H1 (cell line): ENCODE data around the gene UVSSA. TPM values are rescaled to one million over a fixed set of nuclear protein-coding genes. Genes with fewer than 3 reads are reported as not detected.

Experiments used
- CTCF ChIA-PET: fragments of 300-600 bp; sonication (Branson Sonifier 250); formaldehyde crosslinking; loops from one replicate; lab custom pipeline; 2021; ENCODE audit not compliant: partially characterized antibody; lab: Charles Lee
- POLR2A ChIA-PET: fragments of 300-600 bp; sonication (Branson Sonifier 250); formaldehyde crosslinking; loops from one replicate; lab custom pipeline; 2021; ENCODE audit warnings: inconsistent platforms; ENCODE audit not compliant: partially characterized antibody; lab: Charles Lee
- DNase-seq, 2 experiments: peaks; one replicate each; pipeline versions ENCODE4 v3.0.0 to v3.0.0-alpha.2; 2010 to 2022; ENCODE audit warnings: low spot score in 2 of 2, low read depth in 1 of 2, mixed read lengths in 1 of 2
- FAIRE-seq: peaks from 2 replicates; lab custom pipeline; 2011; peaks lifted over from hg19 to GRCh38; lab: Jason Lieb, UNC
- H2AFZ ChIP-seq: 2 replicates; pipeline ENCODE4 v1.8.1; 2012; ENCODE audit warnings: low read length, inconsistent platforms
- H2AK5ac ChIP-seq: 2 replicates; pipeline ENCODE4 v1.6.1; 2013; ENCODE audit warnings: low read depth, low read length
- H2BK120ac ChIP-seq: replicated peaks from 2 replicates; pipeline ENCODE3; 2013; ENCODE audit warnings: low read depth, low read length, inconsistent platforms
- H2BK12ac ChIP-seq: 2 replicates; pipeline ENCODE4 v1.6.1; 2013; ENCODE audit warnings: low read depth, low read length
- H2BK15ac ChIP-seq: 2 replicates; pipeline ENCODE4 v1.6.1; 2013; ENCODE audit warnings: low read length
- H2BK20ac ChIP-seq: 2 replicates; pipeline ENCODE4 v1.6.1; 2013; ENCODE audit warnings: low read length
- H2BK5ac ChIP-seq: 2 replicates; pipeline ENCODE4 v1.6.1; 2013; ENCODE audit warnings: low read depth, low read length
- H3K14ac ChIP-seq: 2 replicates; pipeline ENCODE4 v1.6.1; 2013; ENCODE audit warnings: inconsistent platforms; ENCODE audit not compliant: insufficient read length
- H3K18ac ChIP-seq: 2 replicates; pipeline ENCODE4 v1.6.1; 2013; ENCODE audit warnings: low read length; ENCODE audit errors: extremely low read depth
- H3K23ac ChIP-seq: 2 replicates; pipeline ENCODE4 v1.6.1; 2013; ENCODE audit warnings: inconsistent platforms; ENCODE audit not compliant: insufficient read length
- H3K23me2 ChIP-seq: 2 replicates; pipeline ENCODE4 v1.6.1; 2013; ENCODE audit warnings: low read depth, low read length
- H3K27ac ChIP-seq: 2 replicates; pipeline ENCODE4 v1.6.1; 2011; ENCODE audit warnings: low read depth, low read length, inconsistent platforms
- H3K27me3 ChIP-seq, 4 experiments: replicated peaks in 1 of 4; 1 replicate in 1 of 4; 2 replicates in 3 of 4; pipeline versions ENCODE4 v1.6.1 to v1.8.1; 2011 to 2013; ENCODE audit warnings: low read length in 3 of 4, mild to moderate bottlenecking in 3 of 4, inconsistent platforms in 2 of 4, mixed read lengths in 2 of 4, moderate library complexity in 1 of 4; ENCODE audit not compliant: control insufficient read depth in 3 of 4, insufficient read depth in 3 of 4; ENCODE audit errors: extremely low read depth in 1 of 4
- H3K36me3 ChIP-seq, 4 experiments: 2 replicates each; pipeline versions ENCODE4 v1.6.1 to v1.8.1; 2011 to 2013; ENCODE audit warnings: mild to moderate bottlenecking in 4 of 4, low read length in 3 of 4, moderate library complexity in 2 of 4, control low read depth in 1 of 4, inconsistent platforms in 1 of 4; ENCODE audit not compliant: insufficient read depth in 4 of 4, control insufficient read depth in 2 of 4
- H3K4ac ChIP-seq: replicated peaks from 2 replicates; pipeline ENCODE3; 2013; ENCODE audit warnings: low read length, low read depth, mixed read lengths, inconsistent platforms; ENCODE audit not compliant: insufficient read length
- H3K4me1 ChIP-seq, 4 experiments: replicated peaks in 1 of 4; 1 replicate in 1 of 4; 2 replicates in 3 of 4; pipeline versions ENCODE4 v1.6.1 to v1.8.1; 2011 to 2013; ENCODE audit warnings: low read length in 3 of 4, inconsistent platforms in 2 of 4, mixed read lengths in 1 of 4; ENCODE audit not compliant: insufficient read depth in 4 of 4, control insufficient read depth in 3 of 4
- H3K4me2 ChIP-seq, 2 experiments: 2 replicates each; pipeline versions ENCODE4 v1.6.1 to v1.8.1; 2011 to 2013; ENCODE audit warnings: low read depth in 2 of 2, low read length in 2 of 2, control low read depth in 1 of 2, inconsistent platforms in 1 of 2, mild to moderate bottlenecking in 1 of 2; ENCODE audit not compliant: insufficient read depth in 1 of 2
- H3K4me3 ChIP-seq, 4 experiments: fragments of 200-600, 300-600 bp in 1 of 4; sonication (generic), shearing (Covaris generic), sonication (Bioruptor Twin) in 1 of 4; 2 replicates each; pipeline versions ENCODE4 v1.5.1 to v1.8.1; 2011 to 2016; ENCODE audit warnings: low read length in 4 of 4, low read depth in 3 of 4, control low read depth in 2 of 4, inconsistent platforms in 2 of 4, mild to moderate bottlenecking in 2 of 4, mixed read lengths in 1 of 4, moderate library complexity in 1 of 4; ENCODE audit not compliant: insufficient read depth in 2 of 4; ENCODE audit errors: extremely low read depth in 1 of 4
- H3K56ac ChIP-seq: replicated peaks from 2 replicates; pipeline ENCODE3; 2013; ENCODE audit warnings: low read depth, mild to moderate bottlenecking, mixed read lengths, low read length, inconsistent platforms; ENCODE audit not compliant: insufficient read length
- H3K79me1 ChIP-seq: 2 replicates; pipeline ENCODE4 v1.6.1; 2013; ENCODE audit warnings: low read depth, low read length, control low read depth
- H3K79me2 ChIP-seq, 2 experiments: 2 replicates each; pipeline versions ENCODE4 v1.6.1 to v1.8.1; 2012 to 2013; ENCODE audit warnings: low read length in 2 of 2, mild to moderate bottlenecking in 2 of 2, inconsistent platforms in 1 of 2; ENCODE audit not compliant: insufficient read depth in 2 of 2, control insufficient read depth in 1 of 2
- H3K9ac ChIP-seq, 4 experiments: replicated peaks in 1 of 4; 1 replicate in 1 of 4; 2 replicates in 3 of 4; pipeline versions ENCODE4 v1.6.1 to v1.8.1; 2011 to 2013; ENCODE audit warnings: low read depth in 3 of 4, low read length in 3 of 4, control low read depth in 2 of 4, mild to moderate bottlenecking in 2 of 4, moderate library complexity in 2 of 4, inconsistent platforms in 1 of 4; ENCODE audit errors: extremely low read depth in 1 of 4
- H3K9me3 ChIP-seq, 2 experiments: 2 replicates each; pipeline versions ENCODE4 v1.6.1 to v1.8.1; 2012 to 2013; ENCODE audit warnings: mild to moderate bottlenecking in 2 of 2, moderate library complexity in 2 of 2, control low read depth in 1 of 2, inconsistent platforms in 1 of 2, low read depth in 1 of 2, low read length in 1 of 2, mixed read lengths in 1 of 2; ENCODE audit not compliant: insufficient read depth in 2 of 2
- H4K20me1 ChIP-seq, 2 experiments: replicated peaks in 1 of 2; 2 replicates each; pipeline versions ENCODE3 to v1.8.1; 2011 to 2013; ENCODE audit warnings: inconsistent platforms in 2 of 2, low read length in 2 of 2, mild to moderate bottlenecking in 1 of 2; ENCODE audit not compliant: insufficient read depth in 2 of 2, control insufficient read depth in 1 of 2
- H4K5ac ChIP-seq: 2 replicates; pipeline ENCODE4 v1.6.1; 2013; ENCODE audit warnings: low read length, low read depth, mixed read lengths, inconsistent platforms; ENCODE audit not compliant: insufficient read length
- H4K8ac ChIP-seq: 2 replicates; pipeline ENCODE4 v1.8.0; 2013; ENCODE audit warnings: mild to moderate bottlenecking, moderate library complexity, low read length, inconsistent platforms; ENCODE audit not compliant: insufficient read depth; ENCODE audit errors: extremely low read depth
- H4K91ac ChIP-seq: replicated peaks from 2 replicates; pipeline ENCODE3; 2013; ENCODE audit warnings: low read length, mixed read lengths, inconsistent platforms; ENCODE audit not compliant: insufficient read length
- BACH1 ChIP-seq: IDR thresholded peaks from 2 replicates; pipeline ENCODE4 v1.6.1; 2012; ENCODE audit warnings: low read length, improper control_type of control experiment
- CBX8 ChIP-seq: fragments of 300-800, 300-1000 bp; sonication (generic); IDR thresholded peaks from 2 replicates; pipeline ENCODE4 v1.7.1; 2016; ENCODE audit warnings: low read depth, low read length, borderline replicate concordance
- CHD1 ChIP-seq: IDR thresholded peaks from 2 replicates; pipeline ENCODE4 v1.6.1; 2012; ENCODE audit warnings: low read depth, low read length, improper control_type of control experiment
- GABPA ChIP-seq: IDR thresholded peaks from 2 replicates; pipeline ENCODE4 v1.6.1; 2011; ENCODE audit warnings: mild to moderate bottlenecking, low read length, moderate library complexity, borderline replicate concordance; ENCODE audit not compliant: insufficient read depth
- HDAC2 ChIP-seq, 2 experiments: fragments of 300-600 bp in 1 of 2; sonication (generic) in 1 of 2; IDR thresholded peaks; 2 replicates each; pipeline ENCODE4 v1.6.1; 2011 to 2012; ENCODE audit warnings: low read depth in 2 of 2, low read length in 2 of 2, mild to moderate bottlenecking in 2 of 2, moderate library complexity in 2 of 2, borderline replicate concordance in 1 of 2, inconsistent platforms in 1 of 2
- RBBP5 ChIP-seq: IDR thresholded peaks from 2 replicates; pipeline ENCODE4 v1.7.1; 2012; ENCODE audit warnings: low read depth, mild to moderate bottlenecking, inconsistent platforms, low read length, moderate library complexity, borderline replicate concordance
- RNF2 ChIP-seq: fragments of 200-900, 300-1000 bp; sonication (generic); IDR thresholded peaks from 2 replicates; pipeline ENCODE4 v1.7.1; 2016; ENCODE audit warnings: borderline replicate concordance, low read depth, mild to moderate bottlenecking, antibody characterized with exemption, low read length; ENCODE audit not compliant: poor library complexity, severe bottlenecking; ENCODE audit errors: missing control alignments
- RXRA ChIP-seq: IDR thresholded peaks from 2 replicates; pipeline ENCODE4 v1.6.1; 2011; ENCODE audit warnings: low read depth, mild to moderate bottlenecking, low read length, moderate library complexity; ENCODE audit not compliant: insufficient read depth
- TBP ChIP-seq: IDR thresholded peaks from 2 replicates; pipeline ENCODE4 v1.6.1; 2011; ENCODE audit warnings: low read depth, low read length, improper control_type of control experiment
- WGBS, 2 experiments: shearing (Covaris generic) in 1 of 2; methylation state at CpG; one replicate each; pipeline versions ENCODE4 v1.1.6 to v1.1.7; 2013 to 2015; ENCODE audit warnings: low lambda C conversion rate in 2 of 2, mixed read lengths in 2 of 2, inconsistent platforms in 1 of 2, low coverage in 1 of 2, missing lambda C conversion rate in 1 of 2; ENCODE audit not compliant: insufficient replicate concordance in 2 of 2, insufficient coverage in 1 of 2, insufficient read length in 1 of 2; ENCODE audit errors: extremely low coverage in 1 of 2, missing lambda C conversion rate in 1 of 2; 5-methylcytosine and 5-hydroxymethylcytosine counted together
- polyA plus RNA-seq, 7 experiments: library from polyadenylated mRNA; depleted of rRNA in 3 of 7; stranded (reverse) in 5 of 7; unstranded in 2 of 7; fragments of >200 nt in 5 of 7; fragments of 200-250 nt in 2 of 7; gene quantifications; 1 replicate in 5 of 7; 2 replicates in 1 of 7; 4 replicates in 1 of 7; pipeline versions ENCODE4 v1.2.1 to v1.2.3, GENCODE V29; 2011 to 2013; ENCODE audit warnings: missing spikeins in 2 of 7, mixed read lengths in 2 of 7
- total RNA-seq: library from RNA; stranded (reverse); fragmentation: NEBNext Ultra II Directional; extraction: Animal tissue kit (Norgen Biotek cat#: 25700); gene quantifications from 2 replicates; pipeline ENCODE4 v1.2.1, GENCODE V29; 2021
- TF ChIP-seq, protein P1 (sequence below): IDR thresholded peaks from 2 replicates; pipeline ENCODE4 v1.6.1; 2011; ENCODE audit warnings: low read length, improper control_type of control experiment

UVSSA gene
- total and polyA plus RNA-seq, 2 of the 8 experiments (the other 6 are each of a cell fraction or from before 2014, with no cell fraction given) = 14.5 to 19.4 TPM

DNA sequence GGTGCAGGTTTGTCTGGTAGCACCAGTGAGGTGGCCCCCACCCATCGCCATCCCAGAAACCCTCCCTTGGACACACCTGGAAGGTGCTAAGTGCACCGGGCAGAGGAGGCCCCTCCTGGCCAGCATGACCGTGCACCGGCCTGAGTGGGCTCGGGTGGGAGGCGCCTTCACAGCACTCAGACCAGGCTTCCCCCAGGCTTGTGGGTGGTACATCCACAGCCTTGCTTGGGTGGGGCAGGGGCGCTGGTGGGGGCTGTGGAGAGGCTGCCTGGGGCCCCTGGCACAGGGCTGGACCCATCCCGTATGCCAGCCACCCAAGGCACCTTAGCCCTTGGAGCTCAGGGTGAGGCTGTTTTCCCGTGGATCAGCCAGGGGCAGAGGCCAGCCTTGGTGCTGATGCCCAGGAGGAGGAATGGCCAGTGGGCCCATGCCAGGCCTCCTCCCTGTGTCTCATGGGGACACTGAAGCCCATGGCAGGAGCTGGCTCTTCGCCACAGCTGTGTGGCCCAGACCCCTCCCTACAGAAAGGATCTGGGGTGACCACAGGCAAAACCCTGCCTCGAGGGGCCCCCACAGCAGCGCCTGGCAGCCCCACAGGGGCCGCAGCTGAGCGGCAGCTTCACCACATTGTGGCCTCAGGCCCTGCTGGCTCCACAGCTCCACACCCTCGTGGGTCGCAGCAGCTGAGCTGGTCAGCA, 37.8 kb downstream of the UVSSA start:
- Histone ChIP-seq H3K23me2 (no peaks in the 10 kb centered on the region), H3K14ac (no peak overlapping the region)
- CTCF ChIA-PET = interaction anchor here (1.0 kb wide), 1 partner anchor 19 kb away, joined by 4 read pairs; no protein-coding TSS in a partner anchor
- TF ChIP-seq GABPA (no peak), TBP (no peak), BACH1 (no peak), RNF2 (no peak), CBX8 (no peak), RXRA (no peak), CHD1 (no peak), HDAC2 (IDR thresholded peaks at IDR 0.05; ENCODE audit: borderline replicate concordance in 1 of 2, low read depth in 2 of 2, low read length in 2 of 2) (no peak), RBBP5 (no peak)
- TF ChIP-seq, protein P1, sequence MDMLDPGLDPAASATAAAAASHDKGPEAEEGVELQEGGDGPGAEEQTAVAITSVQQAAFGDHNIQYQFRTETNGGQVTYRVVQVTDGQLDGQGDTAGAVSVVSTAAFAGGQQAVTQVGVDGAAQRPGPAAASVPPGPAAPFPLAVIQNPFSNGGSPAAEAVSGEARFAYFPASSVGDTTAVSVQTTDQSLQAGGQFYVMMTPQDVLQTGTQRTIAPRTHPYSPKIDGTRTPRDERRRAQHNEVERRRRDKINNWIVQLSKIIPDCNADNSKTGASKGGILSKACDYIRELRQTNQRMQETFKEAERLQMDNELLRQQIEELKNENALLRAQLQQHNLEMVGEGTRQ = no peak

More for the DNA sequence above, 37.8 kb downstream of the UVSSA start:
- Histone ChIP-seq H3K79me2 (no peaks in the 10 kb centered on the region), H3K23ac (no peak overlapping the region), H4K20me1 (peaks cover 0 to 2% of the 10 kb centered on the region in 2 experiments), H3K4me2 (no peak overlapping the region), H4K91ac (no peak overlapping the region), H2BK5ac (no peak overlapping the region), H3K18ac (no peak overlapping the region), H3K27me3 (no peaks in the 10 kb centered on the region), H4K5ac (no peak overlapping the region), H3K9me3 (no peaks in the 10 kb centered on the region), H3K4ac (no peak overlapping the region), H3K56ac (no peak overlapping the region), H3K27ac (no peak overlapping the region), H2BK120ac (no peak overlapping the region), H2AFZ (no peak overlapping the region), H3K79me1 (no peaks in the 10 kb centered on the region), H3K36me3 (peaks cover 0 to 8% (median 3%) of the 10 kb centered on the region in 4 experiments; a peak in 3 of 8 replicates), H3K4me1 (no peaks in the 10 kb centered on the region), H3K9ac (no peak overlapping the region), H4K8ac (no peak overlapping the region), H3K4me3 (no peak overlapping the region), H2BK12ac (no peak overlapping the region), H2BK15ac (no peak overlapping the region), H2BK20ac (no peak overlapping the region), H2AK5ac (no peak overlapping the region)
- WGBS, 2 experiments = 95% methylated on average over 14 of the region's 16 CpGs; no CpG with 5 or more reads in 1 of the 2 experiments
- no peak for DNase-seq
- POLR2A ChIA-PET = no interaction called here
- no peak for FAIRE-seq
